ENCODE results near the gene C12orf43. TPM values are rescaled to one million over a fixed set of nuclear protein-coding genes. Genes with fewer than 3 reads are reported as not detected.

Gene C12orf43
- total RNA-seq, 1 donor from 2014 or later, result 21.2 TPM

DNA sequence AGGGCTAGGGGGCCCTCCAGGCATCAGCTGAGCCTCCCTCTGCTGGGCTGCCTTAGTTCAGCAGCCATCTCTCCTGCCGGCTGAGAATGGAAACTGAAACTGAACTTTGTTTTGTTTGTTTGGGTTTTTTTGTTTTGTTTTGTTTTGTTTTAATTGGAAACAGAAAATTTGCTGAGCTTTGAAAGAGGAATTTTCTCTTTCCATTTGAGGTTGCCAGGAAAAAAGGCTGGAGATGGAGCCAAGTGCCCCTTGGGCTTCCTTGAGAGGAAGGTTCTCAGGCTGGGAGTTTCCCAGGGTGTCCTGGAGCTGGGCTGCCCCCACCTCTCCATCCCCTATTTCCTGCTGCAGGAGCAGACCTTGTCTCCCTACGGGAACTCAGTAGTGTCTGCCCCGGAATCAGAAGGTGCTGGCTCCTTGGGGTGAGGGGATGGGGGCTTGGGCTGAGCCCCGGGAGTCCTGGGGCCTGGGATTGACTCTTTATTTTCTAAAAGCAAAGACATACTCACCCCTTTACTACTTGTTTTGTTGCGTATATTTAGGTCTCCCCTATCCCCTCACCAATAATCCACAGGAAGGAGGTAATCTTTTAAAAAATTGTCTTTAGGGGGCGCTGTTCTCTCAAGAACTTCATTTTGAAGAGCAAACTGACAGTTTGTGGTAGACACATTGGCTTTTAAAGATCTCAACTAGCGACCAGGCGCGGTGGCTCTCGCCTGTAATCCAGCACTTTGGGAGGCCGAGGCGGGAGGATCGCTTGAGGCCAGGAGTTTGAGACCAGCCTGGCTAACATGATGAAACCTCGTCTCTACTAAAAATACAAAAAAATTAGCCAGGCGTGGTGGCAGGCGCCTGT is 44.1 kb upstream of the C12orf43 start:
- H3K9me3 Mint-ChIP-seq, result no peaks in the 10 kb centered on the region
- no peak overlapping the region for H3K4me3 Mint-ChIP-seq
- TF ChIP-seq, protein P1, sequence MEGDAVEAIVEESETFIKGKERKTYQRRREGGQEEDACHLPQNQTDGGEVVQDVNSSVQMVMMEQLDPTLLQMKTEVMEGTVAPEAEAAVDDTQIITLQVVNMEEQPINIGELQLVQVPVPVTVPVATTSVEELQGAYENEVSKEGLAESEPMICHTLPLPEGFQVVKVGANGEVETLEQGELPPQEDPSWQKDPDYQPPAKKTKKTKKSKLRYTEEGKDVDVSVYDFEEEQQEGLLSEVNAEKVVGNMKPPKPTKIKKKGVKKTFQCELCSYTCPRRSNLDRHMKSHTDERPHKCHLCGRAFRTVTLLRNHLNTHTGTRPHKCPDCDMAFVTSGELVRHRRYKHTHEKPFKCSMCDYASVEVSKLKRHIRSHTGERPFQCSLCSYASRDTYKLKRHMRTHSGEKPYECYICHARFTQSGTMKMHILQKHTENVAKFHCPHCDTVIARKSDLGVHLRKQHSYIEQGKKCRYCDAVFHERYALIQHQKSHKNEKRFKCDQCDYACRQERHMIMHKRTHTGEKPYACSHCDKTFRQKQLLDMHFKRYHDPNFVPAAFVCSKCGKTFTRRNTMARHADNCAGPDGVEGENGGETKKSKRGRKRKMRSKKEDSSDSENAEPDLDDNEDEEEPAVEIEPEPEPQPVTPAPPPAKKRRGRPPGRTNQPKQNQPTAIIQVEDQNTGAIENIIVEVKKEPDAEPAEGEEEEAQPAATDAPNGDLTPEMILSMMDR (conservative IDR thresholded peaks at IDR 0.05), result peak; percentile 69
- no peaks in the 10 kb centered on the region for H3K4me1 Mint-ChIP-seq (ENCODE audit: unreplicated experiment)
- DNase-seq (ENCODE audit: extremely low spot score, unreplicated experiment), result peak; percentile 50
- no peak overlapping the region for H3K27ac Mint-ChIP-seq
- H3K36me3 Mint-ChIP-seq, result no peaks in the 10 kb centered on the region
- H3K27me3 Mint-ChIP-seq, result peaks cover 4% of the 10 kb centered on the region

DNA sequence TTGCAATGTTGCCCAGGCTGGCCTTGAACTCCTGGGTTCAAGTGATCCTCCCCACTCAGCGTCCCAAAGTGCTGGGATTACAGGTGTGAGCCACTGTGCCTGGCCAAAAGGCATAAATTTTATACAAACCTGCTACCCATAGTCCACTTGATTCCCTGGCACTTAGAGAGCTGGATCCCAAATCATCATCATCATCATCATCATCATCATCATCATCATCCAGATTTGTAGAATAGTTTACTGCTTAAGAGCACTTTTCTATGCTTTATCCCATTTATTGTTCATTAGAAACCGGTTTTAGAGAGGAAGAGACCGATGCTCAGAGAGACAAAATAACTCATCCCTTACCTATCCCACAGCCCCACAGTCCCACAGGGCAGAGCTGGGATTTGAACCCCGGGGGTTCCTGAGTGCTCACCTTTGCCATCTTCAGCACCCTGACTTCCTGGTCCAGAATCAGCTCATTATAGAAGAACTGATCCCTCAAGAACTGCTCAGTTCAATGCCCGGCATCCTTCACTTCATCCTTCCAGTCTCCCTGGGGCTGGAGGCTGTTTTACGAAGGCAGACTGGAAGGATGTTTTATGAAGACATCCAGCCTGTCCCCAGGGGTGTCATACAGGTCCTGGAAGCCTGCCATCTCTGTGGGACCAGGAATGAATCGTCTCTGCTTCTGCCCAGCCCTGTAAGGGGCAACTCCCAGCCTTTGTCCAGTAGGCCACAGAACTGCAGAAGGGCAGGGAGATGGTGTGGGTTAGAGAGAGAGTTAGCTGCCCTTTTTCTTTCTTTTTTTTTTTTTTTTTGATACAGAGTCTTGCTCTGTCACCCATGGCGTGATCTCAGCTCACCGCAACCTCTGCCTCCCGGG is 43.0 kb upstream of the C12orf43 start:
- Mint-ChIP-seq H3K4me3 (no peak overlapping the region), H3K4me1 (ENCODE audit: unreplicated experiment) (no peaks in the 10 kb centered on the region), H3K36me3 (no peaks in the 10 kb centered on the region), H3K27ac (no peak overlapping the region), H3K9me3 (no peaks in the 10 kb centered on the region), H3K27me3 (peaks cover 4% of the 10 kb centered on the region)
- DNase-seq (ENCODE audit: extremely low spot score, unreplicated experiment), result peak; percentile 48
- TF ChIP-seq, protein P1 (conservative IDR thresholded peaks at IDR 0.05), result no peak

DNA sequence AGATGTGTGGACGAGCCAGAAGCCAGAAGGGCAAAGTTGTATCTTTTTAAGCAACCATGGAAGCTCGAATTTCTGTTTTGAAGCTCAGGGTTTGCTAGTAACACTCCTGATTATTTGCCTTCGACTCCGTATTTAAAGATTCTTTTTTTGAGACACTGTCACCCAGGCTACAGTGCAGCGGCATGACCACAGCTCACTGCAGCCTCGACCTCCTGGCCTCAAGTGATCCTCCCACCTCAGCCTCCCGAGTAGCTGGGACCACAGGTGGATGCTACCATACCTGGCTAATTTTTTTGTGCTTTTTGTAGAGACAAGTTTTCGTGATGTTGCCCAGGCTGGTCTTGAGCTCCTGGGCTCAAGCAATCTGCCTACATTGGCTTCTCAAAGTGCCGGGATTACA is 41.5 kb upstream of the C12orf43 start:
- no peaks in the 10 kb centered on the region for H3K9me3 Mint-ChIP-seq
- no peak overlapping the region for H3K27ac Mint-ChIP-seq
- TF ChIP-seq, protein P1 (conservative IDR thresholded peaks at IDR 0.05), result no peak
- no peak overlapping the region for H3K4me3 Mint-ChIP-seq
- peak; percentile 11 for DNase-seq (ENCODE audit: extremely low spot score, unreplicated experiment)
- H3K4me1 Mint-ChIP-seq (ENCODE audit: unreplicated experiment), result no peaks in the 10 kb centered on the region
- no peaks in the 10 kb centered on the region for H3K36me3 Mint-ChIP-seq
- H3K27me3 Mint-ChIP-seq, result peaks cover 4% of the 10 kb centered on the region

DNA sequence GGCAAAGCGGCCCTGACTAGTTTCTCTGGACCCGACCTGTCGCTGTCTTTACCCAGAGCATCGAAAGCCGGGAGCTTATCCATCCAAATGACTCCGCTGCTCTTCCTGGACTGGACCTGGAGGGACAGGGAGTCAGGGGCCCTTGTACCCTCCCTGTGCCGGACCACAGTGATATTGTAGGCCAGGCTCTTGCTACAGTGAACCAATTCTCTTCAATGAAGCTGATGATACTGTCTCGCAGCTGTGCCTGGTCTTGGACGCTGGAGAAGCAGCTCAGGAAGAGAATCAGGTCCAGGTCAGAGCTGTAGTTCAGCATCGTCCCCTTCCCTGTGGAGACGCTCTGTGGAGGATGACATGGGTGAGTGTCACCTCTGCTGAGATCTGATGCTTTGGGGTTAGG is 37.4 kb upstream of the C12orf43 start:
- Mint-ChIP-seq H3K27me3 (peaks cover 16% of the 10 kb centered on the region), H3K9me3 (no peaks in the 10 kb centered on the region), H3K36me3 (no peaks in the 10 kb centered on the region), H3K4me1 (ENCODE audit: unreplicated experiment) (no peaks in the 10 kb centered on the region), H3K27ac (no peak overlapping the region), H3K4me3 (no peak overlapping the region)
- TF ChIP-seq, protein P1 (conservative IDR thresholded peaks at IDR 0.05), result no peak
- no peak for DNase-seq (ENCODE audit: extremely low spot score, unreplicated experiment)

DNA sequence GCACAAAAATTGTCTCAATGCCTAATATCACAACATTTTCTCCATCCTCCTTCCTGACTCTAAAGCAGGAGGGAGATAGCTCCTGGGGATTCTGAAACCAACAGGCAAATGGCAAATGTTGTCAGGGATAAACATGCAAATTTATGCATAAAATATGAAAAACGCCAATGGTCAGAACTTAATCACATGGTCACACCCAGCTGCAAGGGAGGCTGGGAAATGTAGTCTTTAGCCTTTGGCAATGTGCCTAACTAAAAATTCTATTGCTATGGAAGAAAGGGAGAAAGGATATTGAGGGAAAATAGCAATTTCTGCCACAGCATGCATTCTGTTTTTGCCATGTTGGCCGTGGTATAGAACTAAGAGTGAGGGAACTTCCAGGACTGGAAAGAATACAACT is 34.4 kb upstream of the C12orf43 start:
- Mint-ChIP-seq H3K27me3 (peaks cover 18% of the 10 kb centered on the region), H3K36me3 (no peaks in the 10 kb centered on the region)
- DNase-seq (ENCODE audit: extremely low spot score, unreplicated experiment), result no peak

More for the DNA sequence above, 34.4 kb upstream of the C12orf43 start:
- no peak overlapping the region for H3K27ac Mint-ChIP-seq
- no peaks in the 10 kb centered on the region for H3K9me3 Mint-ChIP-seq
- no peaks in the 10 kb centered on the region for H3K4me1 Mint-ChIP-seq (ENCODE audit: unreplicated experiment)
- TF ChIP-seq, protein P1 (conservative IDR thresholded peaks at IDR 0.05), result no peak
- no peak overlapping the region for H3K4me3 Mint-ChIP-seq
